Suprapubic skin (tissue), 4 donors: ENCODE measurements around the gene RYR3. TPM values are rescaled to one million over a fixed set of nuclear protein-coding genes. Genes with fewer than 3 reads are reported as not detected.
"Not testable (repeated sequence)": the region's sequence is repeated elsewhere in the genome, so short reads cannot be mapped to it uniquely, and the experiment has no call there.

Experiments used
- DNase-seq, 2 donors: peaks; one replicate each; pipeline ENCODE4 v3.0.0-alpha.2; 2019; ENCODE audit warnings: low spot score in 2 of 2
- H3K27ac ChIP-seq: fragments of 200-600 bp; sonication (generic); one replicate; pipeline ENCODE4 v1.5.1; 2019
- H3K27me3 ChIP-seq: fragments of 200-600 bp; sonication (generic); one replicate; pipeline ENCODE4 v1.5.1; 2019
- H3K36me3 ChIP-seq: fragments of 200-600 bp; sonication (generic); one replicate; pipeline ENCODE4 v1.5.1; 2019
- H3K4me1 ChIP-seq: fragments of 200-600 bp; sonication (generic); one replicate; pipeline ENCODE4 v1.5.1; 2019
- H3K4me3 ChIP-seq: fragments of 200-600 bp; sonication (generic); one replicate; pipeline ENCODE4 v1.5.1; 2019; ENCODE audit warnings: mild to moderate bottlenecking
- H3K9me3 ChIP-seq: fragments of 200-600 bp; sonication (generic); one replicate; pipeline ENCODE4 v1.5.1; 2019
- CTCF ChIP-seq, 2 donors: fragments of 200-600 bp in 1 of 2; fragments of 450-650 bp in 1 of 2; sonication (generic) in 1 of 2; IDR thresholded peaks; one replicate each; pipeline ENCODE4 v1.5.1; 2016 to 2019; ENCODE audit warnings: antibody characterized with exemption in 2 of 2, mild to moderate bottlenecking in 1 of 2, moderate library complexity in 1 of 2
- EP300 ChIP-seq: sonication (generic); formaldehyde crosslinking; IDR thresholded peaks from one replicate; pipeline ENCODE4 v1.6.1; 2017; ENCODE audit warnings: antibody characterized with exemption
- POLR2A ChIP-seq, 2 donors: fragments of 450-650 bp; IDR thresholded peaks; one replicate each; pipeline ENCODE4 v1.6.1; 2017; ENCODE audit warnings: antibody characterized with exemption in 2 of 2, mild to moderate bottlenecking in 2 of 2, moderate library complexity in 2 of 2
- POLR2AphosphoS5 ChIP-seq, 3 donors: sonication (generic); formaldehyde crosslinking; IDR thresholded peaks; one replicate each; pipeline ENCODE4 v1.6.1; 2017; ENCODE audit warnings: antibody characterized with exemption in 3 of 3
- WGBS: methylation state at CpG from one replicate; pipeline ENCODE4 v1.1.5; 2018; 5-methylcytosine and 5-hydroxymethylcytosine counted together
- total RNA-seq, 4 donors: library from RNA; depleted of rRNA; stranded (reverse); fragments of >200 nt; gene quantifications; one replicate each; pipeline ENCODE4 v1.1.0, GENCODE V29; 2016

The RYR3 gene
- total RNA-seq, 4 donors from 2014 or later, result 0.38 to 2.0 (median 0.80) TPM

- no peak for DNase-seq
- 86% methylated on average over 10 of the region's 10 CpGs for WGBS
- Histone ChIP-seq H3K27ac (no peak overlapping the region), H3K9me3 (no peaks in the 10 kb centered on the region), H3K36me3 (no peaks in the 10 kb centered on the region), H3K27me3 (no peaks in the 10 kb centered on the region), H3K4me1 (no peaks in the 10 kb centered on the region), H3K4me3 (no peak overlapping the region)
- TF ChIP-seq CTCF (IDR thresholded peaks at IDR 0.05), result no peak
- TF ChIP-seq POLR2A (IDR thresholded peaks at IDR 0.05), result no peak
- no peak for TF ChIP-seq EP300
- no peak for TF ChIP-seq POLR2AphosphoS5 (IDR thresholded peaks at IDR 0.05)
Measured at GRCh38 chr15:33810073-33810595, 499.4 kb downstream of the RYR3 start.

DNA sequence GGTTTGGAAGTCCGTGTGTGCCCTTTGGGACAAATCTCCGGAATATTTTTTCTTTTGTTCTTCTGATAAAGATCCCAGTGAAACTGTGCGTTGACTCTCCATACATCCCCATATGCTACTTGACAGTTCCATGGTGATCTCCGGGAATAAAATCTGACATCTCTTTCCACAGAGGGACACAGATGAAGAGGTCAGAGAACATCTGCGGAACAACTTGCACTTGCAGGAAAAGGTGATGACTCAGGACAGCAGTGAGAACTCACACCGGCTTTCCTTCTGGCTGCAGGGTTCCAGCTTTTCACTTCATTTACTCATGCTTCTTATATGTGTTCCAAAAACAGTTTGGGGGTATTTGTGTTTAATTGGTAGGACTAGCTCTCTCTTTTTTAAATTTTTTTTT lies 500.0 kb downstream of the RYR3 start:
- Histone ChIP-seq H3K4me1 (no peaks in the 10 kb centered on the region), H3K9me3 (no peaks in the 10 kb centered on the region), H3K27me3 (no peaks in the 10 kb centered on the region), H3K4me3 (no peak overlapping the region), H3K27ac (no peak overlapping the region), H3K36me3 (no peaks in the 10 kb centered on the region)
- no peak for TF ChIP-seq POLR2A (IDR thresholded peaks at IDR 0.05)
- no peak for TF ChIP-seq EP300
- 55% methylated on average over 6 of the region's 6 CpGs for WGBS
- DNase-seq, result no peak

DNA sequence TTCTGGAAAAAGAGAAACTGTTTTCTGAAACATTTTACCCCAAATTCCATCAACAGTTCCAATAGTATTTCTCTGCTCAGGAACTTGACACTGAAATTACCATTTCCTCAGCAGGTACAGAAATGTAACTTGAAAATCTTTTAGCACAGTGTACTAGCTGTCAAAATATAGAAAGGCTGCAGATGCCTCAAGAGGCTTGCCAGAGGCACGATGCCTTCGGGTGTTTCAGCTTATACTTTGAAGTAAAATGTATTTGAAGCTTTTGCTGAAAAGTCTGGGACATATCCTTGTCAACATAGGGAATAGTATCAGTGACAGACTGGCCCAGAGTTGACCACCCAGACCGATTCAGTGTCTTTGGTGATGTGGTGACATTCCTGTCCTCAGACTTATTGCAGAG lies 503.1 kb downstream of the RYR3 start:
- TF ChIP-seq CTCF (IDR thresholded peaks at IDR 0.05) (no peak), POLR2AphosphoS5 (IDR thresholded peaks at IDR 0.05) (no peak), EP300 (no peak), POLR2A (IDR thresholded peaks at IDR 0.05) (no peak)
- Histone ChIP-seq H3K36me3 (no peaks in the 10 kb centered on the region), H3K27ac (no peak overlapping the region), H3K4me1 (no peaks in the 10 kb centered on the region), H3K4me3 (no peak overlapping the region), H3K27me3 (no peaks in the 10 kb centered on the region), H3K9me3 (no peaks in the 10 kb centered on the region)
- no peak for DNase-seq
- 52% methylated on average over 3 of the region's 3 CpGs for WGBS

GRCh38 chr15:33819499-33819898 lies 508.7 kb downstream of the RYR3 start:
- not testable (repeated sequence) for H3K27ac ChIP-seq, H3K27me3 ChIP-seq, H3K4me1 ChIP-seq, H3K9me3 ChIP-seq, H3K4me3 ChIP-seq, H3K36me3 ChIP-seq, DNase-seq
- 98% methylated on average over 6 of the region's 6 CpGs for WGBS

DNA sequence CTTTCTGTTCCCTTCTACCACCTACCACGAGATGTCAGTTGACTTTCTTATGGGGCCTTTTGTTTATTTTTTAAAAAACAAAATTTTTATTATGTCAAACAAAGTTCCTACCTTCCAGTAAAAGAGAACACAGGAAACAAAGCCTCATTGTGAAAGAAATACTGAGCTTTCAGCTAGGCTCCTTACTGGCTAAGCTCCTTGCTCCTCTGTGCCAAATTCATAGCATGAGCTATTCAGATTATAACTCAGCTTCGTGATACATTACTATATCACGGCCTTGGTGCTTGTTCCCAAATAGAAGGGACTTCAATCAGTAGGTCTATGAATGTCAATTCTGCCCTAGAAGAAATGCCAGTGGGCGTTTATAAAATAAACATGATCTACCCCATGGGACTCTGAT lies 511.7 kb downstream of the RYR3 start:
- no peaks in the 10 kb centered on the region for H3K36me3 ChIP-seq
- DNase-seq, result no peak
- H3K4me3 ChIP-seq, result no peak overlapping the region
- no peak for TF ChIP-seq EP300
- no peaks in the 10 kb centered on the region for H3K4me1 ChIP-seq
- 70% methylated on average over 4 of the region's 4 CpGs for WGBS
- H3K9me3 ChIP-seq, result no peaks in the 10 kb centered on the region
- no peak overlapping the region for H3K27ac ChIP-seq
- H3K27me3 ChIP-seq, result no peaks in the 10 kb centered on the region

DNA sequence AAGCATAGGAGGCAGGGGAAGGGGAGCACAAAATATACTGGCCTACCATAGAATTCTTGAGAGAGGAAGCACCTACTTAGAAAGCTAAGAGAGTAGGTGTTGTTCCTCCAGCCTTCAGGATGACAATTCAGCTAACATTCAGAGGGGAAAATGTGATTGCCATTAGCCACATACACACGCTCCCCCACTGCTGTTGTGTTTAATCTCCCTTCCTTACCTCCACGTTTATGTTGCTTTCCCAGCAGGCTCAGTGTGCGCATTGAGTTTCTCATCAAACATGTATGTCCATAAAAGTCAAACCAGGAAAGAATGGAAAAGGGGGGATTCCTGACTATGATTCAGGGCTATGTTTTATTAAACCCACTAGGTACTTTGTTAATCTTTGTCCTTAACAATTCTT lies 512.4 kb downstream of the RYR3 start:
- Histone ChIP-seq H3K4me3 (no peak overlapping the region), H3K27ac (no peak overlapping the region), H3K36me3 (no peaks in the 10 kb centered on the region), H3K4me1 (no peaks in the 10 kb centered on the region), H3K9me3 (no peaks in the 10 kb centered on the region), H3K27me3 (no peaks in the 10 kb centered on the region)
- TF ChIP-seq POLR2A (IDR thresholded peaks at IDR 0.05) (no peak), CTCF (IDR thresholded peaks at IDR 0.05) (no peak), EP300 (no peak), POLR2AphosphoS5 (IDR thresholded peaks at IDR 0.05) (no peak)
- DNase-seq, result no peak
- 92% methylated on average over 3 of the region's 3 CpGs for WGBS

GRCh38 chr15:33825453-33825852 lies 514.7 kb downstream of the RYR3 start:
- Histone ChIP-seq H3K36me3 (no peaks in the 10 kb centered on the region), H3K4me3 (no peak overlapping the region), H3K27me3 (no peaks in the 10 kb centered on the region), H3K27ac (no peak overlapping the region), H3K4me1 (no peaks in the 10 kb centered on the region), H3K9me3 (no peaks in the 10 kb centered on the region)
- TF ChIP-seq EP300, result no peak
- no peak for TF ChIP-seq CTCF (IDR thresholded peaks at IDR 0.05)
- TF ChIP-seq POLR2AphosphoS5 (IDR thresholded peaks at IDR 0.05), result no peak
- TF ChIP-seq POLR2A (IDR thresholded peaks at IDR 0.05), result no peak
- no peak for DNase-seq
- 87% methylated on average over 8 of the region's 8 CpGs for WGBS
